Eye (tissue), 1 donor: ENCODE results near the gene ADAM12.
"Not testable (repeated sequence)": the region's sequence is repeated elsewhere in the genome, so short reads cannot be mapped to it uniquely, and the experiment has no call there.

ENCODE experiments used
- DNase-seq: peaks from one replicate; pipeline ENCODE4 v3.0.0-alpha.2; 2015

ADAM12 gene

DNA sequence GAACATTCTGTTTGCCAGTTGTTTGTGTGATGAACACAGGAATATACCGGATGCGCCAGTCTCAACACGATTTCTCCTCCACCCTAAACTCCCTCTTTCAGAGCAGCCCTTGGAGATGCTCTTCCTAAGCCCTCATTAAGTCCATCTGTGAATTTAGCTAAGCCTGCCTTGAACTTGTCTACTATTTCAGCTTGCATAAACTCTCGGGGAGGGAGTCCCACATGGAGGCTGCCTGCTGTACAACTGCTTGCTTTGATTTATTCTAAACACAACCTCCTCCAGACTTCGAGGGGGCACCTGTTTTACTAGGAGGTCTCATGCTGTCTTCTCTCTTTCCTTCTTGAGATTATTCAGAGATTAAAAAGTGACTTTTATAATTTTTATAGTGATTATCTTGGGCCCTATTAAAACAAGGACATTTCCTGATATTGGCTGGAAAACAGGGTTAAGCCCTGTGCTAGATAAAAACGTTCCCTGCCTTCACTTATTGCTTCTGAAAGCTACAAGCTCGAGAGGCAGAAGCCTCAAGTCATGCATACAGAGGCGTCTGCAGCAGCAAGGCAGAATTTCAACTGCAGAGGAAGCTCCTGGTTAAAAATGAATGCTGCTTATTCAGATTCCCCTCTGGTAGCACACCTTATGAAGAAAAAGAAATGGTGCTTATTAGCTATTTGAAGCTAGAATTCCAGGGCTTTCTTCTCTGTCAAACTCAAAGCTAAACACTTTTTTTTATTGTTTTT lies 317.6 kb downstream of the ADAM12 start:
- DNase-seq, result no peak

GRCh38 chr10:126068322-126068721 lies 320.0 kb downstream of the ADAM12 start:
- DNase-seq, result no peak

GRCh38 chr10:126066456-126066855 lies 321.8 kb downstream of the ADAM12 start:
- no peak for DNase-seq

DNA sequence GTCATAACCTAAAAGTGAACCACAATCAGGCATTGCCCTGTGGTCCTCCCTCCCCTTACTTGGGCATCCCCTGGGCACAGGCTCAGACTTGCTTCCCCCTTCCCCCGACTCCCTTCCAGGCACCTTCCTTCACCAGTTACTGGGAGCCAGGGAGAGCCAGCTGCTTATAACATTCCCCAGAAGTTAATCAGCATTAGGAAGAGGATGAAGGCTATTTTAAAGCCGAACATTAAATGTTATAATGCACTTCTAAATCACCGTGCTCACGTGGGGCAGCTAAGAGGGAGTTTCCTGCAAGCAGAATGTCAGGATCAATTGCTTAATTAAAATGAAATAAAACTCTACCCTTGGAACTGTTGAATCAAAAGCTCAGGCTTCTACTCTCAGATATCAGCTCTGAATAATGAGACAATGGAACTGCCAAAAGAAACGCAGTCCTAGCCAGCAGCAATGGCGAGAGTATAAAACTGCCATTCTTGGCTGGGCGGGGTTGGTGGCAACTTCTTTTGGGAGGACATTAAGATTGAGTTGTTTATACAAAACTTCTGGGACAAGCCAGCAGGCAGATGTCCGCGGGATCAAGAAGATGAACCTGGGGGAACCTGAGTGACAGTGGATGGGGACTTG lies 322.4 kb downstream of the ADAM12 start:
- DNase-seq, result no peak

- DNase-seq, result no peak
Observed at GRCh38 chr10:126064512-126064911, 323.8 kb downstream of the ADAM12 start.

DNA sequence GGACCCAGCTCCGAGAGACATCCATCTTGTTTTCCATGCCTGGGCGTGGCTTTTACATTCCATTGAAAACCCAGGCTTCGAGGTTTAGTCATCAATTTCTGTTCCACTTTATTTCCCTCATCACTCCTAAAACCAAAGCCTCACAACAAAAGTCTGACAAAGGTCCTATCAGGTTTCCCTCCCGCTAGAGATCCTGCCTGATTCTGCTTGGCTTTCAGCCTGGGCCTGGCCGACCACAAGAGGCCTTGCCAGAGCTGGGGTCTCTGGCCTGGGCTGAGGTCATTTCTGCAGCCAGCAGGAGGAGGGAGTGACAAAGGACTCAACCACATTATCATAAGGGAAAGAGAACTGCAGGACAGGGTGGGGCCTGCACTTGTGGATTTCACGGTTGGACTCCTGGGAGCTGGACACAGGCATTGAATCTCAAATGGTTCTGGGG lies 324.9 kb downstream of the ADAM12 start:
- DNase-seq, result no peak

- DNase-seq, result peak; percentile 72
Observed at GRCh38 chr10:126062131-126063032, 325.9 kb downstream of the ADAM12 start.

- no peak for DNase-seq
Observed at GRCh38 chr10:126061526-126061925, 326.8 kb downstream of the ADAM12 start.

DNA sequence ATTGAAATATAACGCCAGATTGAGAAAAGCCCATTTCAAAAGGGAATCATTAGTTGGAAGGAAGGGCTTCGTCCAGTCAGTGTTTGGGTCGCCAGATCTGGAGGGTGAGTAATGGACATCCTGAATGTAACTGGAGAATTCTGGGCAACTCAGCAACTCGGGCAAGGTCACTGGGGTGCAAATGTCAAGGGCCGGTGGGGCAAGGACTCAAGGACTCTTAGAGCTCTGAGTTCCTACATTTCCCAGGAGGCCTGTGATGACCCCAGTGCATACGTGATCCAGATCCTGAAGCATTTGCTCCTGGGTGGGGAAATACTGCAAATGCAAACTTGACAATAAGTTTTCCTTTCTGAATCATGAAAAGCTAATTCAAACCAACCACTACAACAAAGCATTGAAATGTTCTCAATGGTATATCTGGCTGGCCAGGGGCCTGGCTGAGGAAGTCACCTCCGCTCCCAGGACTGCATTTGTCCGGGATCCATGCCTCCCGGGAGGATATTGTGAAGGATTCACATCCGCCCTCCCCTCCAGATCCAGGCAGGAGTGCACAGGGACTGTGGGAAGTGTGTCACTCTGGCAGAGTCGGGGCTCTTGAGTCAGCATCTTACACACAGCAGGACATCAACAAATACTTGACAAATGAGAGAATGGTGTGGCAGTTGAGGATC lies 327.9 kb downstream of the ADAM12 start:
- peak; percentile 52 for DNase-seq

- DNase-seq, result peak; percentile 42
Observed at GRCh38 chr10:126059076-126059826, 329.0 kb downstream of the ADAM12 start.

GRCh38 chr10:126058507-126058906 lies 329.8 kb downstream of the ADAM12 start:
- peak; percentile 68 for DNase-seq

GRCh38 chr10:126058104-126058503 lies 330.2 kb downstream of the ADAM12 start:
- no peak for DNase-seq

- no peak for DNase-seq
Observed at GRCh38 chr10:126057494-126057893, 330.8 kb downstream of the ADAM12 start.

DNA sequence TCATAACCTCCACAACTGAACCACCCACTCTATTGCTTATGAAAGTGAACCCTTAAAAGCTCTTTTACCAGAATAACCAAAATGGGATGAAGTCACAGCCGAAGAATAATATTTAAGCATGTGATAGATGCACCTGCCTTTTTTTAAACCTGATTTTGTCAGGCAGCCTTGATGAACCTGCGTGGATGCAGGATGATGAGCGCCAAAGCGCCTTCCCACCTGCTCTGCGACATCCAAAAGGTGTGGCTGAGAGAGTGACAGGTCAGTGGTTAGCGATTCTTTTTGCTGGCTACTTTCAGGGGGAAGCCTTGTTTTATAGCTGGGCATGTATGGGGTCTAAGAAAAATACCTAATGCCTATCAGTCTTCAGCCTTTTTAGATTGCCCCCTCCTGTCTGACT lies 334.1 kb downstream of the ADAM12 start:
- no peak for DNase-seq

DNA sequence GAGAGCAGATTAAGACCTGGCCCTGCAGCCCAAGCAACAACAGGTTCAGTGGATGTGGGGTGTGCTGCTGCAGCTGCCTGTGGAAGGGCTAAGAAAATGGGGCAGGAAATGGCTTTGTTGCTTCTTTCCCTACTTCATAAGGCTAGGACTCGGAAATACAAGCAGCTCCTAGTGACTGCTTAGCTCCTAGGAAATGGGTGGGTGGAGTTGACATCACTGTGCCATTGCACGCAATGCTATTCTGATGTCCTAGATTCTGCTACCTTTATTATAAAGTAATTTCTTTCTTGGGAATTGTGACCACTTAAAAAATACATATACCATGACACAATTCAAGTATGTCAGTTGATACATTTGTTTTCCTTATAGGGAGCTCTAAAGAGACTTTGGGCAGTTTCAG lies 336.1 kb downstream of the ADAM12 start:
- DNase-seq, result no peak

- no peak for DNase-seq
Observed at GRCh38 chr10:126049759-126050700, 338.2 kb downstream of the ADAM12 start.

DNA sequence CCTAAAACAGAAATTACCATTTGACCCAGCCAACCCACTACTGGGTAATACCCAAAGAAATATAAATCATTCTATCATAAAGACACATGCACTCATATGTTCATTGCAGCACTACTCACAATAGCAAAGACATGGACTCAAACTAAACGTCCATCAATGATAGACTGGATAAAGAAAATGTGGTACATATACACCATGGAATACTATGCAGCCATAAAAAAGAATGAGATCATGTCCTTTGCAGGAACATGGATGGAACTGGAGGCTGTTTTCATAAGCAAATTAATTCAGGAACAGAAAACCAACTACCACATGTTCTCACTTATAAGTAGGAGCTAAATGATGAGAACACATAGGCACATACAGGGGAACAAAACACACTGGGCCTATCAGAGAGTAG lies 340.5 kb downstream of the ADAM12 start:
- DNase-seq, result not testable (repeated sequence)

GRCh38 chr10:126046831-126047230 lies 341.4 kb downstream of the ADAM12 start:
- no peak for DNase-seq

DNA sequence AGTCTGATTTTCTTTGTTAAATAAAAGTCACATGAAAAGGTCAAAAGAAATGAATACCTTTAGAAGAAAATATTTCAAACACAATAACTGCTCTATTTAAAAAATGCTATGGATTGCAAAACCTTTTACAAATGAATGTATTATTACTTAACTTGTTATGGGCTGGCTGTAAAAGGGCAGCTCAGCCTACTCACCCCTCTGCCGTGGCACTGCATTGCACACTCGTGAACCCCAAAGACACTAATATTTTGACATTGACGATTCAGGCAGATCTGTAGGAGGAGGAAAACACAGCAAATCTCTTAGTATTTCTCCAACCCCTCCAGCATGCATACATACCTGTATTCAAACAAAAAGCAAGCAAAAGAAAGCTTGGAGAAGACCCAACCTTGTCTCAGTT lies 342.4 kb downstream of the ADAM12 start:
- no peak for DNase-seq

GRCh38 chr10:126043389-126043788 lies 344.9 kb downstream of the ADAM12 start:
- no peak for DNase-seq

- no peak for DNase-seq
Observed at GRCh38 chr10:126042906-126043305, 345.4 kb downstream of the ADAM12 start.
